ENCODE results near the gene NAA20. TPM values are rescaled to one million over a fixed set of nuclear protein-coding genes. Genes with fewer than 3 reads are reported as not detected.

NAA20 gene
- total and polyA plus RNA-seq, 10 donors, result 19.3 to 68.4 (median 40.0) TPM

- Histone ChIP-seq H3K27me3 (replicated peaks in 1 of 7) (peaks cover 0 to 10% (median 0%) of the 10 kb centered on the region in 7 donors), H3K36me3 (no peaks in the 10 kb centered on the region), H3K4me1 (no peaks in the 10 kb centered on the region), H3K4me3 (no peak overlapping the region), H3K9me3 (no peaks in the 10 kb centered on the region), H3K27ac (no peak overlapping the region)
- TF ChIP-seq POLR2AphosphoS5 (IDR thresholded peaks at IDR 0.05) (no peak), POLR2A (IDR thresholded peaks at IDR 0.05) (no peak), CTCF (IDR thresholded peaks at IDR 0.05 in 8 of 11, conservative IDR thresholded peaks at IDR 0.05 in 3 of 11) (no peak)
- intact Hi-C loops (cut with DNase I; ENCODE audit: low total_unique reads), result no loop called here
- no peak for DNase-seq
- WGBS, 5 donors, result 58 to 71% (median 67%) methylated on average over 10 of the region's 10 CpGs
Observed at GRCh38 chr20:20070871-20071726, 53.9 kb downstream of the NAA20 start.

- no peaks in the 10 kb centered on the region for H3K4me1 ChIP-seq
- H3K27ac ChIP-seq, result no peak overlapping the region
- peaks cover 0 to 10% (median 0%) of the 10 kb centered on the region in 7 donors for H3K27me3 ChIP-seq (replicated peaks in 1 of 7)
- H3K9me3 ChIP-seq, result no peaks in the 10 kb centered on the region
- WGBS, 5 donors, result 66 to 78% (median 72%) methylated on average over 15 of the region's 15 CpGs
- DNase-seq, result no peak
- intact Hi-C loops (cut with DNase I; ENCODE audit: low total_unique reads), result no loop called here
- no peaks in the 10 kb centered on the region for H3K36me3 ChIP-seq
- TF ChIP-seq CTCF (IDR thresholded peaks at IDR 0.05 in 8 of 11, conservative IDR thresholded peaks at IDR 0.05 in 3 of 11), result no peak
- no peak for TF ChIP-seq POLR2A (IDR thresholded peaks at IDR 0.05)
- no peak for TF ChIP-seq POLR2AphosphoS5 (IDR thresholded peaks at IDR 0.05)
- no peak overlapping the region for H3K4me3 ChIP-seq
Observed at GRCh38 chr20:20073801-20074371, 56.7 kb downstream of the NAA20 start.

DNA sequence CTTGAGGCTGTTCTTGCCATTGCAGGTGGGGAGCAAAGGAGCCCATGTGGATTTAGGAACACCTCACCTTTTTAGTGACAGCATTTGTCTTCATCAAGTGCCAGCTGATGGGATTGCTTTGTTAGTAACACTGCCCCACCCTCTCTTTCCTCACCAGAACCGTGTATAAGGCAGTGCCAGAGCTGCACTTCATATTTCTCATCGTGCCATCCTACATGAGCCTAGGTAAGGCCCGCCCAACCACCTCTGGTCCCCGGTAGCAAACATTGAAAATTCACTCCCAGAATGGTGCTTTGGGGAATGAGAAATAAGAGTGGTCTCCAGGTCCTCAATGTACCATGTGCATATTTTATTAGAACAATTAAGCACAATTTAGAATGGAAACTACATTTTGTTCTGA is 57.9 kb downstream of the NAA20 start:
- TF ChIP-seq POLR2A (IDR thresholded peaks at IDR 0.05) (no peak), POLR2AphosphoS5 (IDR thresholded peaks at IDR 0.05) (no peak), CTCF (IDR thresholded peaks at IDR 0.05 in 8 of 11, conservative IDR thresholded peaks at IDR 0.05 in 3 of 11) (no peak)
- intact Hi-C loops (cut with DNase I; ENCODE audit: low total_unique reads), result no loop called here
- H3K27me3 ChIP-seq (replicated peaks in 1 of 7), result peaks cover 0 to 10% (median 0%) of the 10 kb centered on the region in 7 donors
- H3K36me3 ChIP-seq, result no peaks in the 10 kb centered on the region
- no peaks in the 10 kb centered on the region for H3K4me1 ChIP-seq
- WGBS, 5 donors, result 81 to 89% (median 85%) methylated on average over 4 of the region's 4 CpGs
- no peak overlapping the region for H3K4me3 ChIP-seq
- no peaks in the 10 kb centered on the region for H3K9me3 ChIP-seq
- H3K27ac ChIP-seq, result no peak overlapping the region
- no peak for DNase-seq

All from spleen (tissue), 11 donors.